GM12878 (cell line): ENCODE data around the gene BOD1L1. TPM values are rescaled to one million over a fixed set of nuclear protein-coding genes. Genes with fewer than 3 reads are reported as not detected.

ENCODE experiments used
- ATAC-seq: fragments of 200-7000 bp; cut with Tn5 transposase; 3 replicates; pipeline ENCODE4 v1.9.1; 2020; ENCODE audit warnings: mild to moderate bottlenecking, moderate library complexity
- BruUV-seq: library from RNA; stranded (reverse); fragments of 400-500 nt; replicated peaks from 2 replicates; lab custom pipeline; 2021; lab: Mats Ljungman, UMichigan
- CTCF ChIA-PET: fragments of 300-600 bp; sonication (Branson Sonifier 250); formaldehyde crosslinking; extraction: SDS; loops from one replicate; lab custom pipeline; 2021; ENCODE audit warnings: inconsistent platforms; lab: Yijun Ruan, JAX
- POLR2A ChIA-PET: fragments of 350-600 bp; formaldehyde crosslinking; extraction: SDS; loops from one replicate; lab custom pipeline; 2021; ENCODE audit warnings: inconsistent platforms; lab: Charles Lee
- RAD21 ChIA-PET: fragments of 300-600 bp; sonication (Branson Sonifier 250); formaldehyde crosslinking; loops from one replicate; lab custom pipeline; 2023; ENCODE audit warnings: antibody characterized with exemption; ENCODE audit not compliant: unreplicated experiment; lab: Charles Lee
- SMC1A ChIA-PET: fragments of 300-600 bp; sonication (Branson Sonifier 250); formaldehyde crosslinking; loops from one replicate; lab custom pipeline; 2023; ENCODE audit not compliant: unreplicated experiment, uncharacterized antibody; lab: Charles Lee
- DNase-seq: peaks from one replicate; pipeline ENCODE4 v3.0.0-alpha.2; 2011; ENCODE audit warnings: low read depth, low spot score
- FAIRE-seq: peaks from 3 replicates; lab custom pipeline; 2011; peaks lifted over from hg19 to GRCh38; lab: Jason Lieb, UNC
- H2AFZ ChIP-seq: 2 replicates; pipeline ENCODE4 v1.6.0; 2011; ENCODE audit warnings: low read depth, low read length, control low read depth; ENCODE audit not compliant: control insufficient read depth
- H3K27ac ChIP-seq: 2 replicates; pipeline ENCODE4 v1.5.1; 2011; ENCODE audit warnings: control low read depth; ENCODE audit not compliant: control insufficient read depth, insufficient read depth
- H3K27me3 ChIP-seq, 2 experiments: replicated peaks in 1 of 2; 2 replicates each; pipeline versions ENCODE4 v1.6.0 to v1.6.1; 2011; ENCODE audit warnings: low read length in 1 of 2; ENCODE audit not compliant: control insufficient read depth in 2 of 2, insufficient read depth in 2 of 2
- H3K36me3 ChIP-seq, 2 experiments: 2 replicates each; pipeline ENCODE4 v1.5.1; 2011; ENCODE audit warnings: low read length in 1 of 2; ENCODE audit not compliant: control insufficient read depth in 2 of 2, insufficient read depth in 2 of 2
- H3K4me1 ChIP-seq: 2 replicates; pipeline ENCODE4 v1.6.1; 2011; ENCODE audit warnings: mild to moderate bottlenecking, low read length, moderate library complexity, mixed read lengths; ENCODE audit not compliant: control insufficient read depth, insufficient read depth
- H3K4me2 ChIP-seq: 2 replicates; pipeline ENCODE4 v1.6.0; 2011; ENCODE audit warnings: control low read depth; ENCODE audit not compliant: control insufficient read depth, insufficient read depth
- H3K4me3 ChIP-seq: fragments of 200-600 bp; sonication (generic); 2 replicates; pipeline ENCODE4 v1.5.1; 2016
- H3K79me2 ChIP-seq: 2 replicates; pipeline ENCODE4 v1.6.0; 2011; ENCODE audit warnings: low read length; ENCODE audit not compliant: control insufficient read depth, insufficient read depth
- H3K9ac ChIP-seq: 2 replicates; pipeline ENCODE4 v1.8.0; 2011; ENCODE audit warnings: low read length, control low read depth, mixed read lengths; ENCODE audit not compliant: control insufficient read depth, insufficient read depth
- H3K9me3 ChIP-seq: replicated peaks from 3 replicates; pipeline ENCODE4 v1.5.1; 2011; ENCODE audit warnings: mild to moderate bottlenecking, low read length; ENCODE audit not compliant: control insufficient read depth, insufficient read depth
- H4K20me1 ChIP-seq: 2 replicates; pipeline ENCODE4 v1.6.0; 2011; ENCODE audit not compliant: control insufficient read depth, insufficient read depth
- CEBPB ChIP-seq, 2 experiments: fragments of 150-350 bp in 1 of 2; IDR thresholded peaks; 2 replicates each; pipeline ENCODE4 v1.6.1; 2012 to 2014; ENCODE audit warnings: low read depth in 2 of 2, low read length in 2 of 2, borderline replicate concordance in 1 of 2, inconsistent platforms in 1 of 2
- E2F4 ChIP-seq: IDR thresholded peaks from 2 replicates; pipeline ENCODE4 v1.6.1; 2012; ENCODE audit warnings: low read depth, low read length, improper control_type of control experiment
- ETV6 ChIP-seq, 2 experiments: fragments of 450-650 bp in 1 of 2; IDR thresholded peaks in 1 of 2; conservative IDR thresholded peaks in 1 of 2; 2 replicates each; pipeline ENCODE4 v1.6.1; 2014; ENCODE audit warnings: antibody characterized with exemption in 1 of 2, borderline replicate concordance in 1 of 2, low read depth in 1 of 2, mild to moderate bottlenecking in 1 of 2, moderate library complexity in 1 of 2
- SUZ12 ChIP-seq: fragments of 200-600 bp; sonication (generic); IDR thresholded peaks from one replicate; pipeline ENCODE4 v1.6.1; 2018; ENCODE audit warnings: antibody characterized with exemption, mild to moderate bottlenecking; ENCODE audit not compliant: unreplicated experiment
- TBL1XR1 ChIP-seq: IDR thresholded peaks from 2 replicates; pipeline ENCODE4 v1.6.1; 2012; ENCODE audit warnings: low read depth, low read length, improper control_type of control experiment
- ZBTB4 ChIP-seq: fragments of 450-650 bp; formaldehyde crosslinking; IDR thresholded peaks from 2 replicates; pipeline ENCODE4 v1.4.0; 2022; ENCODE audit warnings: mild to moderate bottlenecking, moderate library complexity
- WGBS: methylation state at CpG from one replicate; pipeline ENCODE4 v1.1.6; 2016; ENCODE audit warnings: low lambda C conversion rate; ENCODE audit not compliant: insufficient replicate concordance, insufficient coverage; ENCODE audit errors: missing lambda C conversion rate; 5-methylcytosine and 5-hydroxymethylcytosine counted together
- in situ Hi-C: fragments of 300-500 bp; cut with MboI; formaldehyde crosslinking; loops from 9 replicates; pipeline ENCODE4 v1.14.3; 2018; ENCODE audit warnings: mixed read lengths
- intact Hi-C: fragments of 100-400 bp; cut with micrococcal nuclease; formaldehyde crosslinking; loops from one replicate; pipeline ENCODE4 v1.14.2; 2022; ENCODE audit not compliant: unreplicated experiment
- polyA plus RNA-seq, 11 experiments: library from polyadenylated mRNA; depleted of rRNA in 4 of 11; unstranded in 6 of 11; stranded (reverse) in 5 of 11; fragments of >200 nt; fragmentation: Nextera tagmentation in 4 of 11; fragmentation: Illumina TruSeq in 1 of 11; extraction: Ambion mirVana in 4 of 11; extraction: Trizol in 1 of 11; gene quantifications; 1 replicate in 1 of 11; 2 replicates in 10 of 11; pipeline versions ENCODE4 v1.2.1 to v1.2.3, GENCODE V29; 2011 to 2016; ENCODE audit warnings: inconsistent platforms in 2 of 11, missing spikeins in 2 of 11, low read depth in 1 of 11
- total RNA-seq, 4 experiments: library from RNA; depleted of rRNA in 3 of 4; stranded (reverse); fragments of >200 nt in 3 of 4; fragmentation: Illumina TruSeq in 1 of 4; extraction: Trizol in 1 of 4; gene quantifications; 2 replicates each; pipeline versions ENCODE4 v1.2.1 to v1.2.3, GENCODE V29; 2013 to 2021

BOD1L1 gene
- total and polyA plus RNA-seq, 10 of the 15 experiments (the other 5 are each of a cell fraction or from before 2014, with no cell fraction given) = 6.8 to 41.6 (median 24.3) TPM

GRCh38 chr4:13535118-13535517 lies 92.4 kb downstream of the BOD1L1 start:
- ATAC-seq = no peak
- BruUV-seq = no TSS peak
- Histone ChIP-seq H3K27ac (no peak overlapping the region), H3K4me1 (no peaks in the 10 kb centered on the region), H4K20me1 (no peaks in the 10 kb centered on the region), H3K36me3 (no peaks in the 10 kb centered on the region), H3K27me3 (peaks cover 24 to 41% of the 10 kb centered on the region in 2 experiments), H3K9ac (no peak overlapping the region), H3K4me2 (no peak overlapping the region), H2AFZ (no peak overlapping the region), H3K79me2 (no peaks in the 10 kb centered on the region), H3K9me3 (no peaks in the 10 kb centered on the region; the same call in 1 of the 3 replicates), H3K4me3 (no peak overlapping the region)
- DNase-seq = no peak
- in situ Hi-C loops = loop anchor here (25.0 kb wide), 1 partner anchor 1773 kb away; no protein-coding TSS in a partner anchor
- RAD21 ChIA-PET = no interaction called here
- no peak for FAIRE-seq
- CTCF ChIA-PET = no interaction called here
- POLR2A ChIA-PET = no interaction called here
- 64% methylated on average over 14 of the region's 18 CpGs for WGBS
- SMC1A ChIA-PET = no interaction called here
- TF ChIP-seq ZBTB4 (CRISPR knock-in tag) (no peak), CEBPB (IDR thresholded peaks at IDR 0.05; ENCODE audit: borderline replicate concordance in 1 of 2, low read depth in 2 of 2, low read length in 2 of 2) (no peak), SUZ12 (no peak), TBL1XR1 (no peak), E2F4 (no peak), ETV6 (conservative IDR thresholded peaks at IDR 0.05 in 1 of 2, IDR thresholded peaks at IDR 0.05 in 1 of 2; ENCODE audit: borderline replicate concordance in 1 of 2, low read depth in 1 of 2) (no peak)
- intact Hi-C loops = no loop called here
